ENCODE measurements around the gene MAST1.

The MAST1 gene

DNA sequence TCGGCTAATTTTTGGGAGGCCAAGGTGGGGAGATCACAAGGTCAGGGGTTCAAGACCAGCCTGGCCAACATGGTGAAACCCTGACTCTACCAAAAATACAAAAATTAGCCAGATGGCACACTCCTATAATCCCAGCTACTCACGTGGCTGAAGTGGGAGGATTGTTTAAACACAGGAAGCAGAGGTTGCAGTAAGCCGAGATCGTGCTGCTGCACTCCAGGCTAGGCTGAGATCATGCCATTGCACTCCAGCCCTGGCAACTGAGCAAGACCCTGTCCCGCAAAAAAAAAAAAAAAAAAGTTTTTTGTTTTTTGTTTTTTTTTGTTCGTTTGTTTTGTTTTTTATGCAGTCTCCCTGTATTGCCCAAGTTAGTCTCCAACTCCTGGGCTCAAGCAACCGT, 21.2 kb downstream of the MAST1 start:
- Histone ChIP-seq H3K4me2 (ENCODE audit: insufficient read depth, low read length) (no peak overlapping the region), H3K27me3 (ENCODE audit: insufficient read depth, low read length, poor library complexity) (no peaks in the 10 kb centered on the region), H3K9me3 (ENCODE audit: insufficient read depth, low read length, severe bottlenecking) (no peaks in the 10 kb centered on the region), H3K36me3 (ENCODE audit: insufficient read depth, low read length) (peaks cover 12% of the 10 kb centered on the region), H3K4me1 (ENCODE audit: insufficient read depth, low read length) (no peaks in the 10 kb centered on the region), H3K4me3 (ENCODE audit: low read depth in 1 of 2, low read length in 2 of 2) (no peak overlapping the region), H3K79me2 (ENCODE audit: insufficient read depth, low read length) (no peaks in the 10 kb centered on the region), H3K27ac (ENCODE audit: low read length) (no peak overlapping the region), H4K20me1 (ENCODE audit: insufficient read depth, low read length) (no peaks in the 10 kb centered on the region), H2AFZ (ENCODE audit: low read depth, low read length) (no peak overlapping the region), H3K9ac (ENCODE audit: low read depth, low read length) (no peak overlapping the region)
- no peak for TF ChIP-seq EZH2 (IDR thresholded peaks at IDR 0.05; ENCODE audit: borderline replicate concordance, low read depth, low read length, severe bottlenecking)
- TF ChIP-seq, protein P1, sequence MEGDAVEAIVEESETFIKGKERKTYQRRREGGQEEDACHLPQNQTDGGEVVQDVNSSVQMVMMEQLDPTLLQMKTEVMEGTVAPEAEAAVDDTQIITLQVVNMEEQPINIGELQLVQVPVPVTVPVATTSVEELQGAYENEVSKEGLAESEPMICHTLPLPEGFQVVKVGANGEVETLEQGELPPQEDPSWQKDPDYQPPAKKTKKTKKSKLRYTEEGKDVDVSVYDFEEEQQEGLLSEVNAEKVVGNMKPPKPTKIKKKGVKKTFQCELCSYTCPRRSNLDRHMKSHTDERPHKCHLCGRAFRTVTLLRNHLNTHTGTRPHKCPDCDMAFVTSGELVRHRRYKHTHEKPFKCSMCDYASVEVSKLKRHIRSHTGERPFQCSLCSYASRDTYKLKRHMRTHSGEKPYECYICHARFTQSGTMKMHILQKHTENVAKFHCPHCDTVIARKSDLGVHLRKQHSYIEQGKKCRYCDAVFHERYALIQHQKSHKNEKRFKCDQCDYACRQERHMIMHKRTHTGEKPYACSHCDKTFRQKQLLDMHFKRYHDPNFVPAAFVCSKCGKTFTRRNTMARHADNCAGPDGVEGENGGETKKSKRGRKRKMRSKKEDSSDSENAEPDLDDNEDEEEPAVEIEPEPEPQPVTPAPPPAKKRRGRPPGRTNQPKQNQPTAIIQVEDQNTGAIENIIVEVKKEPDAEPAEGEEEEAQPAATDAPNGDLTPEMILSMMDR (IDR thresholded peaks at IDR 0.05; ENCODE audit: borderline replicate concordance, extremely low read depth, low read length, poor library complexity, severe bottlenecking): no peak
- no peak for DNase-seq
- ATAC-seq (ENCODE audit: insufficient read depth, low read depth): no peak

DNA sequence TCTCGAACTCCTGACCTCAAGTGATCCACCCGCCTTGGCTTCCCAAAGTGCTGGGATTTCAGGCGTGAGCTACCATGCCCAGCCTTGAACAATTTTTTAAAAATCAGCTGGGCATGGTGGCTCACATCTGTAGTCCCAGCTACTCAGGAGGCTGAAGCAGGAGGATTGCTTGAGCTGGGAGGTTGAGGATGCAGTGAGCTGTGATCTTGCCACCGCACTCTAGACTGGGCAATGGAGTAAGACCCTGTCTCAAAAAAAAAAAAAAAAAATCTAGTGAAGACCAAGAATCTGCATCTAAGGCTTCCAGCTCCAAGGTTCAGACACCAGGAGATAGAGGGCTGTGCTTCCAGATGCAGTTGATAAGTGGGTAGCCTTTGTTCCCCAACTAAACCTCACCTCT, 25.8 kb downstream of the MAST1 start:
- Histone ChIP-seq H3K79me2 (ENCODE audit: insufficient read depth, low read length) (no peaks in the 10 kb centered on the region), H3K27ac (ENCODE audit: low read length) (no peak overlapping the region), H3K9ac (ENCODE audit: low read depth, low read length) (no peak overlapping the region), H2AFZ (ENCODE audit: low read depth, low read length) (no peak overlapping the region), H3K4me1 (ENCODE audit: insufficient read depth, low read length) (peaks cover 14% of the 10 kb centered on the region), H3K27me3 (ENCODE audit: insufficient read depth, low read length, poor library complexity) (no peaks in the 10 kb centered on the region), H3K9me3 (ENCODE audit: insufficient read depth, low read length, severe bottlenecking) (no peaks in the 10 kb centered on the region), H3K36me3 (ENCODE audit: insufficient read depth, low read length) (peaks cover 6% of the 10 kb centered on the region), H4K20me1 (ENCODE audit: insufficient read depth, low read length) (no peaks in the 10 kb centered on the region), H3K4me3 (ENCODE audit: low read depth in 1 of 2, low read length in 2 of 2) (no peak overlapping the region), H3K4me2 (ENCODE audit: insufficient read depth, low read length) (no peak overlapping the region)
- ATAC-seq (ENCODE audit: insufficient read depth, low read depth): no peak
- no peak for DNase-seq
- no peak for TF ChIP-seq EZH2 (IDR thresholded peaks at IDR 0.05; ENCODE audit: borderline replicate concordance, low read depth, low read length, severe bottlenecking)
- TF ChIP-seq, protein P1 (IDR thresholded peaks at IDR 0.05; ENCODE audit: borderline replicate concordance, extremely low read depth, low read length, poor library complexity, severe bottlenecking): no peak

DNA sequence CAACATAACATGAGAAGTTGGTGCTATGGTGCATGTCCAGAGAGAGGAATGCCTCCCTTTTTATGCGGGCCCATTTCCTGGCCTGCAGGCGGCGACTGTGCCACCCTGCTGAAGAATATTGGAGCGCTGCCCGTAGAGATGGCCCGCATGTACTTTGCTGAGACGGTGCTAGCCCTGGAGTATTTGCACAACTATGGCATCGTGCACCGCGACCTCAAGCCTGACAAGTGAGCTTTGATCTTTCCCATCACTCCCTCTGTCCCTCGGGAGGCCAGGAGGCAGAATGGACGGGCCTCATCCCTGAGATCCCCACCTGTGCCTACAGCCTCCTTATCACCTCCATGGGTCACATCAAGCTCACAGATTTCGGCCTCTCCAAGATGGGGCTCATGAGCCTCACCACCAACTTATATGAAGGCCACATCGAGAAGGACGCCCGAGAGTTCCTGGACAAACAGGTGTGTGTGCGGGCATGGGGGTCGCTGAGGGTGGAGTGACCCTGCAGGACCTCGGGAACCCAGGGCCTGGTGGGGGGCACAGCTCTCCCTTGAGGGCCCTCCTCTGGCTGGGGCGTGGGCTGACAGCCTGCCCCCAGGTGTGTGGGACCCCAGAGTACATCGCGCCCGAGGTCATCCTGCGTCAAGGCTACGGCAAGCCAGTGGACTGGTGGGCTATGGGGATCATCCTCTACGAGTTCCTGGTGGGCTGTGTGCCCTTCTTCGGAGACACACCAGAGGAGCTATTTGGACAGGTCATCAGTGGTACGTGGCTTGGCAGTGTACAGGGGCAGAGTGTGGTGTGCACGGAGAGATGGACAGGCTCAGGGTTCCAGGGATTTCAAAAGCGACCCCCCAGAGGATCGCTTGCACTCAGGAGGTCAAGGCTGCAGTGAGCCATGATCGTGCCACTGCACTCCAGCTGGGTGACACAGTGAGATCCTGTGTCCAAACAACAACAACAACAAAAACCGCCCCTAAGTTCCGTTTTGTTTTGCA, 26.7 kb downstream of the MAST1 start:
- H3K27ac ChIP-seq (ENCODE audit: low read length): no peak overlapping the region
- H3K9me3 ChIP-seq (ENCODE audit: insufficient read depth, low read length, severe bottlenecking): no peaks in the 10 kb centered on the region
- H3K4me1 ChIP-seq (ENCODE audit: insufficient read depth, low read length): peaks cover 14% of the 10 kb centered on the region
- H3K36me3 ChIP-seq (ENCODE audit: insufficient read depth, low read length): peaks cover 5% of the 10 kb centered on the region
- no peak overlapping the region for H3K4me3 ChIP-seq (ENCODE audit: low read depth in 1 of 2, low read length in 2 of 2)
- H3K4me2 ChIP-seq (ENCODE audit: insufficient read depth, low read length): no peak overlapping the region
- H4K20me1 ChIP-seq (ENCODE audit: insufficient read depth, low read length): no peaks in the 10 kb centered on the region
- no peak overlapping the region for H2AFZ ChIP-seq (ENCODE audit: low read depth, low read length)
- TF ChIP-seq, protein P1 (IDR thresholded peaks at IDR 0.05; ENCODE audit: borderline replicate concordance, extremely low read depth, low read length, poor library complexity, severe bottlenecking): no peak
- no peak for TF ChIP-seq EZH2 (IDR thresholded peaks at IDR 0.05; ENCODE audit: borderline replicate concordance, low read depth, low read length, severe bottlenecking)
- H3K79me2 ChIP-seq (ENCODE audit: insufficient read depth, low read length): no peaks in the 10 kb centered on the region
- ATAC-seq (ENCODE audit: insufficient read depth, low read depth) (no peak), DNase-seq (no peak)
- no peaks in the 10 kb centered on the region for H3K27me3 ChIP-seq (ENCODE audit: insufficient read depth, low read length, poor library complexity)
- no peak overlapping the region for H3K9ac ChIP-seq (ENCODE audit: low read depth, low read length)
